HPDE6-E6E7 (cell line): ENCODE data around the gene KHNYN.
"Not testable (repeated sequence)": the region's sequence is repeated elsewhere in the genome, so short reads cannot be mapped to it uniquely, and the experiment has no call there.

Experiments used
- DNase-seq: peaks from one replicate; pipeline ENCODE4 v3.0.0; 2011; ENCODE audit warnings: missing footprints; ENCODE audit errors: extremely low spot score

The KHNYN gene

GRCh38 chr14:24429395-24430142, at the start of gene KHNYN, which contains the start of gene CBLN3:
TSS of gene KHNYN (plus strand) at chr14:24429954. CDS start at chr14:24430731, 777 bp downstream.
TSS of gene CBLN3 (minus strand) at chr14:24429668. CDS start at chr14:24429054, 614 bp downstream.
- peak; percentile 91 for DNase-seq

- no peak for DNase-seq
Observed at GRCh38 chr14:24381363-24382063, 48.2 kb upstream of the KHNYN start.

GRCh38 chr14:24382064-24382371, 47.7 kb upstream of the KHNYN start:
- DNase-seq, result no peak

- no peak for DNase-seq
Observed at GRCh38 chr14:24384169-24384568, 45.6 kb upstream of the KHNYN start.

GRCh38 chr14:24385524-24385923, 44.2 kb upstream of the KHNYN start:
- no peak for DNase-seq

- DNase-seq, result no peak
Observed at GRCh38 chr14:24387009-24387345, 42.8 kb upstream of the KHNYN start.

GRCh38 chr14:24387579-24387978, 42.2 kb upstream of the KHNYN start:
- not testable (repeated sequence) for DNase-seq

- no peak for DNase-seq
Observed at GRCh38 chr14:24388474-24389179, 41.1 kb upstream of the KHNYN start.

GRCh38 chr14:24389226-24389848, 40.4 kb upstream of the KHNYN start:
- DNase-seq, result no peak

- no peak for DNase-seq
Observed at GRCh38 chr14:24390701-24391468, 38.9 kb upstream of the KHNYN start.

GRCh38 chr14:24392325-24393091, 37.2 kb upstream of the KHNYN start:
- peak; percentile 79 for DNase-seq

GRCh38 chr14:24394275-24394674, 35.5 kb upstream of the KHNYN start:
- no peak for DNase-seq

GRCh38 chr14:24395609-24396582, 33.9 kb upstream of the KHNYN start:
- peak; percentile 43 for DNase-seq

- DNase-seq, result no peak
Observed at GRCh38 chr14:24397639-24398292, 32.0 kb upstream of the KHNYN start.

GRCh38 chr14:24398293-24398652, 31.5 kb upstream of the KHNYN start:
- no peak for DNase-seq

GRCh38 chr14:24398653-24399446, 30.9 kb upstream of the KHNYN start, which contains the start of gene NYNRIN:
TSS of gene NYNRIN (plus strand) at chr14:24399003. CDS start at chr14:24399247, 244 bp downstream.
- DNase-seq, result no peak

GRCh38 chr14:24399447-24399822, 30.3 kb upstream of the KHNYN start:
- no peak for DNase-seq
